ENCODE measurements around the gene SEC24C. TPM values are rescaled to one million over a fixed set of nuclear protein-coding genes. Genes with fewer than 3 reads are reported as not detected.

SEC24C gene
- total RNA-seq, 1 experiment from 2014 or later: 74.9 TPM

DNA sequence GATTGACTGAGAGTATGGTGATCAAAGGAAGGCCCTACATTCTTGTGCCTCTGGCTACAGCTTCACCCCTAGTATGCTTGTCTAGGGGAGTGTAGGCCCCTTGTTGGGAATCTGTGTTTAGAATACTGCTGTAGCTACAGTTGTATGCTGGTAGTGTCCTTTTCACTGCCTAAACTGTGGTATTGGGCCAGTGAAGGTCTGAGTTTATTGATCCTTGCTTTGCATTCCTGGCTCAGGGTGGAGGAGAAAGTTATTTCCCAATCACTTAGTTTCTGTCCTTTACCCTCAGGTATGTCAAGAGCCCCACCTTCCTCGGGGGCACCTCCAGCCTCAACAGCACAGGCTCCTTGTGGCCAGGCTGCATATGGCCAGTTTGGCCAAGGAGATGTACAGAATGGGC lies 6.6 kb downstream of the SEC24C start:
- no peak for TF ChIP-seq EZH2 (IDR thresholded peaks at IDR 0.05; ENCODE audit: borderline replicate concordance, low read depth, low read length, poor library complexity, severe bottlenecking)
- TF ChIP-seq, protein P1, sequence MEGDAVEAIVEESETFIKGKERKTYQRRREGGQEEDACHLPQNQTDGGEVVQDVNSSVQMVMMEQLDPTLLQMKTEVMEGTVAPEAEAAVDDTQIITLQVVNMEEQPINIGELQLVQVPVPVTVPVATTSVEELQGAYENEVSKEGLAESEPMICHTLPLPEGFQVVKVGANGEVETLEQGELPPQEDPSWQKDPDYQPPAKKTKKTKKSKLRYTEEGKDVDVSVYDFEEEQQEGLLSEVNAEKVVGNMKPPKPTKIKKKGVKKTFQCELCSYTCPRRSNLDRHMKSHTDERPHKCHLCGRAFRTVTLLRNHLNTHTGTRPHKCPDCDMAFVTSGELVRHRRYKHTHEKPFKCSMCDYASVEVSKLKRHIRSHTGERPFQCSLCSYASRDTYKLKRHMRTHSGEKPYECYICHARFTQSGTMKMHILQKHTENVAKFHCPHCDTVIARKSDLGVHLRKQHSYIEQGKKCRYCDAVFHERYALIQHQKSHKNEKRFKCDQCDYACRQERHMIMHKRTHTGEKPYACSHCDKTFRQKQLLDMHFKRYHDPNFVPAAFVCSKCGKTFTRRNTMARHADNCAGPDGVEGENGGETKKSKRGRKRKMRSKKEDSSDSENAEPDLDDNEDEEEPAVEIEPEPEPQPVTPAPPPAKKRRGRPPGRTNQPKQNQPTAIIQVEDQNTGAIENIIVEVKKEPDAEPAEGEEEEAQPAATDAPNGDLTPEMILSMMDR (conservative IDR thresholded peaks at IDR 0.05; ENCODE audit: low read depth, low read length): no peak
- intact Hi-C loops (cut with micrococcal nuclease; ENCODE audit: unreplicated experiment): no loop called here
- no TSS peak for BruUV-seq (replicated peaks)
- no peak overlapping the region for H3K4me3 ChIP-seq (ENCODE audit: low read depth, low read length, poor library complexity, severe bottlenecking)
- ChIA-PET CTCF (no interaction called here), POLR2A (ENCODE audit: low non-redundant PET) (no interaction called here)
- no peaks in the 10 kb centered on the region for H3K27me3 ChIP-seq (replicated peaks; ENCODE audit: insufficient read depth, low read depth, low read length, poor library complexity)
- no peaks in the 10 kb centered on the region for H3K9me3 ChIP-seq (ENCODE audit: low read depth, low read length, poor library complexity, severe bottlenecking)
- no peaks in the 10 kb centered on the region for H3K4me1 ChIP-seq (ENCODE audit: insufficient read depth, low read length, poor library complexity, severe bottlenecking)
- H3K27ac ChIP-seq (ENCODE audit: low read depth, low read length, poor library complexity, severe bottlenecking): no peak overlapping the region
- peaks cover 57% of the 10 kb centered on the region for H3K36me3 ChIP-seq (ENCODE audit: insufficient read depth, low read length, poor library complexity, severe bottlenecking)
- DNase-seq (ENCODE audit: low spot score): no peak

DNA sequence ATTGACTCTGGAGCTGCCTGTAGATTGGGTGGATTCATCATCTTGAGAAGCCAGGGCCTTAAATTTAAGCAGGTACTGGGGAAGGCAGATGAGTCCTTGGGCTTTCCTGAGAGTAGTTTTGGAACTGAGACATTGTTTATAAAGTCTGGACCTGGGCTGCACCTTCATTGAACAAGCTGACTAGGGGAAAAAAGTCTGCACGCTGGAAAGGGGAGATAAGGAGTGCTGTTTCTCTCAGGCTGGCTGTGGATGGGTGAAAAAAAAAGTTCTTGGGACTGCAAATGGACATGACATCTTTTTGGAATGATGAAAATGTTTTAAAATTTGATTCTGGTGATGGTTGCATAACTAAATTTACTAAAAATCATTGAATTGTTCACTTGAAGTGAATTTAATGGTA lies 12.0 kb downstream of the SEC24C start:
- POLR2A ChIA-PET (ENCODE audit: low non-redundant PET): interaction anchor here (0.6 kb wide), 1 partner anchor 48 kb away, joined by 3 read pairs; no protein-coding TSS in a partner anchor
- TF ChIP-seq, protein P1 (conservative IDR thresholded peaks at IDR 0.05; ENCODE audit: low read depth, low read length): no peak
- no peak for TF ChIP-seq EZH2 (IDR thresholded peaks at IDR 0.05; ENCODE audit: borderline replicate concordance, low read depth, low read length, poor library complexity, severe bottlenecking)
- BruUV-seq (replicated peaks): no TSS peak
- peaks cover 55% of the 10 kb centered on the region for H3K36me3 ChIP-seq (ENCODE audit: insufficient read depth, low read length, poor library complexity, severe bottlenecking)
- no peak overlapping the region for H3K4me3 ChIP-seq (ENCODE audit: low read depth, low read length, poor library complexity, severe bottlenecking)
- H3K27ac ChIP-seq (ENCODE audit: low read depth, low read length, poor library complexity, severe bottlenecking): no peak overlapping the region
- H3K4me1 ChIP-seq (ENCODE audit: insufficient read depth, low read length, poor library complexity, severe bottlenecking): no peaks in the 10 kb centered on the region
- H3K9me3 ChIP-seq (ENCODE audit: low read depth, low read length, poor library complexity, severe bottlenecking): no peaks in the 10 kb centered on the region
- CTCF ChIA-PET: interaction anchor here (0.6 kb wide), 1 partner anchor 1328 kb away, joined by 6 read pairs; no protein-coding TSS in a partner anchor
- DNase-seq (ENCODE audit: low spot score): no peak
- intact Hi-C loops (cut with micrococcal nuclease; ENCODE audit: unreplicated experiment): no loop called here
- H3K27me3 ChIP-seq (replicated peaks; ENCODE audit: insufficient read depth, low read depth, low read length, poor library complexity): no peaks in the 10 kb centered on the region

DNA sequence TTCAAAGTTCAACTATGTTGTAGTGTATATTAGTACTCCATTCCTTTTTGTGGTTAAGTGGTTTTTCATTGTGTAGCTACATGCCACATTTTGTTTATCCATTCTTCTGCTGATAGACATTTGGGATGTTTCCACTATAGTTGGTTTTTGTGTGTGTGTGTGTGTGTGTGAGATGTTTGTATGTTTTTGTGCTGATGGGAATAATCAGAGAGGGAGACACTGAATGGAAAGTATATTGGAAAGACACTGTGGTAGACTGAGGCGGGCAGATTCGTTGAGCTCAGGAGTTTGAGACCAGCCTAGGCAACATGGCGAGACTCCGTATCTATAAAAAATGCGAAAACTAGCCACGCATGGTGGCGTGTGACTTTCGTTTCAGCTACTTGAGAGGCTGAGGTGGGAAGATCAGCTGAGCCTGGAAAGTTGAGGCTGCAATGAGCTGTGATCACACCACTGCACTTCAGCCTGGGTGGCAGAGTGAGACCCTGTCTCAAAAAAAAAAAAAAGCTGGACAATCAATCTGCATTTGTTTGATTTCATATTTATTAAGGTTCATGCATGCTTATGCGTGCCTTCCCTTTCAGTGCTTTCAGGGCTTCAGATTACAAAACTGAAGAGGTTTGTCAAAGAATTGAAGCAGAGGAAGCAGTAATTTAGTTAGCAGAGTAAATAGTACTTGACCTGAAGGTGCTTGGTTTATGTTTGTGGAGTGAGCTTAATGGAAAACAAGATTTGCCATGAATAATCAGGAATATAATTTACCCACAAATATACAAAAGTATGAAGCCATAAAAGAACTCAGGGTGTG lies 14.7 kb downstream of the SEC24C start:
- Histone ChIP-seq H3K27me3 (replicated peaks; ENCODE audit: insufficient read depth, low read depth, low read length, poor library complexity) (no peaks in the 10 kb centered on the region), H3K36me3 (ENCODE audit: insufficient read depth, low read length, poor library complexity, severe bottlenecking) (peaks cover 53% of the 10 kb centered on the region), H3K4me1 (ENCODE audit: insufficient read depth, low read length, poor library complexity, severe bottlenecking) (no peaks in the 10 kb centered on the region), H3K9me3 (ENCODE audit: low read depth, low read length, poor library complexity, severe bottlenecking) (no peaks in the 10 kb centered on the region), H3K27ac (ENCODE audit: low read depth, low read length, poor library complexity, severe bottlenecking) (no peak overlapping the region), H3K4me3 (ENCODE audit: low read depth, low read length, poor library complexity, severe bottlenecking) (no peak overlapping the region)
- ChIA-PET CTCF (no interaction called here), POLR2A (ENCODE audit: low non-redundant PET) (interaction anchor here (0.6 kb wide), 1 partner anchor 278 kb away, joined by 6 read pairs; no protein-coding TSS in a partner anchor)
- no peak for DNase-seq (ENCODE audit: low spot score)
- intact Hi-C loops (cut with micrococcal nuclease; ENCODE audit: unreplicated experiment): no loop called here
- BruUV-seq (replicated peaks): no TSS peak
- no peak for TF ChIP-seq EZH2 (IDR thresholded peaks at IDR 0.05; ENCODE audit: borderline replicate concordance, low read depth, low read length, poor library complexity, severe bottlenecking)
